Vagina (tissue), 2 donors: ENCODE measurements around the gene WDR54. TPM values are rescaled to one million over a fixed set of nuclear protein-coding genes. Genes with fewer than 3 reads are reported as not detected.

Experiments
- DNase-seq, 2 donors: peaks; one replicate each; pipeline ENCODE4 v3.0.0-alpha.2; 2017; ENCODE audit errors: extremely low spot score in 2 of 2
- H3K27ac ChIP-seq: fragments of 200-600 bp; sonication (generic); one replicate; pipeline ENCODE4 v1.5.1; 2019
- H3K27me3 ChIP-seq: fragments of 200-600 bp; sonication (generic); one replicate; pipeline ENCODE4 v1.5.1; 2019
- H3K36me3 ChIP-seq, 2 donors: fragments of 200-600 bp; sonication (generic); one replicate each; pipeline ENCODE4 v1.5.1; 2017 to 2019
- H3K4me1 ChIP-seq: fragments of 200-600 bp; sonication (generic); one replicate; pipeline ENCODE4 v1.5.1; 2019
- H3K4me3 ChIP-seq, 2 donors: fragments of 200-600 bp; sonication (generic); 1 replicate in 1 of 2; 2 replicates in 1 of 2; pipeline ENCODE4 v1.5.1; 2016 to 2019
- H3K9me3 ChIP-seq: fragments of 200-600 bp; sonication (generic); one replicate; pipeline ENCODE4 v1.5.1; 2019
- CTCF ChIP-seq, 3 experiments: fragments of 450-650 bp in 2 of 3; fragments of 200-600 bp in 1 of 3; sonication (generic) in 1 of 3; IDR thresholded peaks; one replicate each; pipeline ENCODE4 v1.5.1; 2017 to 2019; ENCODE audit warnings: antibody characterized with exemption in 3 of 3, mild to moderate bottlenecking in 2 of 3, moderate library complexity in 2 of 3
- POLR2A ChIP-seq, 2 donors: fragments of 450-650 bp; IDR thresholded peaks; one replicate each; pipeline ENCODE4 v1.6.1; 2017; ENCODE audit warnings: antibody characterized with exemption in 2 of 2, mild to moderate bottlenecking in 2 of 2, moderate library complexity in 2 of 2
- POLR2AphosphoS5 ChIP-seq, 2 donors: sonication (generic); formaldehyde crosslinking; IDR thresholded peaks; one replicate each; pipeline ENCODE4 v1.9.0; 2017; ENCODE audit warnings: antibody characterized with exemption in 2 of 2, mild to moderate bottlenecking in 2 of 2, low read depth in 1 of 2; ENCODE audit not compliant: insufficient read depth in 1 of 2
- intact Hi-C: fragments of 100-400 bp; cut with DNase I; formaldehyde crosslinking; loops from one replicate; pipeline ENCODE4 v1.15.1; 2023
- total RNA-seq: library from RNA; depleted of rRNA; stranded (reverse); fragments of >200 nt; gene quantifications from one replicate; pipeline ENCODE4 v1.2.3, GENCODE V29; 2016

Gene WDR54
- total RNA-seq, 1 donor from 2014 or later, result 8.8 TPM

- H3K27ac ChIP-seq, result no peak overlapping the region
- no peaks in the 10 kb centered on the region for H3K9me3 ChIP-seq
- H3K4me1 ChIP-seq, result no peaks in the 10 kb centered on the region
- H3K36me3 ChIP-seq, result no peaks in the 10 kb centered on the region
- no peak overlapping the region for H3K4me3 ChIP-seq
- intact Hi-C loops, result no loop called here
- H3K27me3 ChIP-seq, result no peaks in the 10 kb centered on the region
- TF ChIP-seq POLR2A (IDR thresholded peaks at IDR 0.05) (no peak), CTCF (IDR thresholded peaks at IDR 0.05) (peak in 1 of 3 experiments; percentile 36)
- no peak for DNase-seq
Measured at GRCh38 chr2:74399785-74400184, 21.7 kb upstream of the WDR54 start.

- Histone ChIP-seq H3K4me3 (no peak overlapping the region), H3K9me3 (no peaks in the 10 kb centered on the region), H3K36me3 (no peaks in the 10 kb centered on the region), H3K4me1 (no peaks in the 10 kb centered on the region), H3K27ac (no peak overlapping the region), H3K27me3 (no peaks in the 10 kb centered on the region)
- DNase-seq, result no peak
- intact Hi-C loops, result no loop called here
- TF ChIP-seq CTCF (IDR thresholded peaks at IDR 0.05) (no peak), POLR2AphosphoS5 (IDR thresholded peaks at IDR 0.05; ENCODE audit: insufficient read depth in 1 of 2, low read depth in 1 of 2) (no peak), POLR2A (IDR thresholded peaks at IDR 0.05) (no peak)
Measured at GRCh38 chr2:74401891-74402290, 19.6 kb upstream of the WDR54 start.

- Histone ChIP-seq H3K9me3 (no peaks in the 10 kb centered on the region), H3K4me3 (no peak overlapping the region), H3K27me3 (no peaks in the 10 kb centered on the region), H3K36me3 (no peaks in the 10 kb centered on the region), H3K4me1 (no peaks in the 10 kb centered on the region), H3K27ac (no peak overlapping the region)
- no peak for DNase-seq
- intact Hi-C loops, result no loop called here
- no peak for TF ChIP-seq CTCF (IDR thresholded peaks at IDR 0.05)
- TF ChIP-seq POLR2AphosphoS5 (IDR thresholded peaks at IDR 0.05; ENCODE audit: insufficient read depth in 1 of 2, low read depth in 1 of 2), result no peak
- TF ChIP-seq POLR2A (IDR thresholded peaks at IDR 0.05), result no peak
Measured at GRCh38 chr2:74406035-74406434, 15.5 kb upstream of the WDR54 start.

- Histone ChIP-seq H3K36me3 (no peaks in the 10 kb centered on the region), H3K9me3 (no peaks in the 10 kb centered on the region), H3K27ac (no peak overlapping the region), H3K27me3 (no peaks in the 10 kb centered on the region), H3K4me1 (no peaks in the 10 kb centered on the region), H3K4me3 (no peak overlapping the region)
- intact Hi-C loops, result no loop called here
- TF ChIP-seq CTCF (IDR thresholded peaks at IDR 0.05) (no peak), POLR2AphosphoS5 (IDR thresholded peaks at IDR 0.05; ENCODE audit: insufficient read depth in 1 of 2, low read depth in 1 of 2) (no peak), POLR2A (IDR thresholded peaks at IDR 0.05) (no peak)
- DNase-seq, result no peak
Measured at GRCh38 chr2:74407682-74408081, 13.8 kb upstream of the WDR54 start.

GRCh38 chr2:74413001-74413698 lies 8.4 kb upstream of the WDR54 start:
- no peak overlapping the region for H3K27ac ChIP-seq

More at GRCh38 chr2:74413001-74413698, 8.4 kb upstream of the WDR54 start:
- intact Hi-C loops, result no loop called here
- H3K4me3 ChIP-seq, result no peak overlapping the region
- TF ChIP-seq POLR2A (IDR thresholded peaks at IDR 0.05), result no peak
- H3K9me3 ChIP-seq, result no peaks in the 10 kb centered on the region
- H3K4me1 ChIP-seq, result peaks cover 21% of the 10 kb centered on the region
- H3K27me3 ChIP-seq, result no peaks in the 10 kb centered on the region
- H3K36me3 ChIP-seq, result no peaks in the 10 kb centered on the region
- DNase-seq, result no peak
